HL-60 (cell line): ENCODE results near the gene CCDC124.

Source experiments
- GABPA ChIP-seq: IDR thresholded peaks from 2 replicates; pipeline ENCODE4 v1.6.1; 2012; ENCODE audit warnings: low read depth
- POLR2AphosphoS5 ChIP-seq: IDR thresholded peaks from 2 replicates; pipeline ENCODE4 v1.6.1; 2012; ENCODE audit warnings: low read depth
- REST ChIP-seq: IDR thresholded peaks from 2 replicates; pipeline ENCODE4 v1.6.1; 2012; ENCODE audit warnings: low read depth; ENCODE audit not compliant: insufficient replicate concordance
- SPI1 ChIP-seq: IDR thresholded peaks from 2 replicates; pipeline ENCODE4 v1.6.1; 2012; ENCODE audit warnings: low read depth, mild to moderate bottlenecking, borderline replicate concordance
- TF ChIP-seq, protein P1 (sequence below): IDR thresholded peaks from one replicate; pipeline ENCODE4 v1.5.1; 2011; ENCODE audit warnings: low read length, control low read depth, inconsistent platforms; ENCODE audit not compliant: insufficient read depth

GRCh38 chr19:17989425-17990094, 56.7 kb downstream of the CCDC124 start:
- TF ChIP-seq, protein P1, sequence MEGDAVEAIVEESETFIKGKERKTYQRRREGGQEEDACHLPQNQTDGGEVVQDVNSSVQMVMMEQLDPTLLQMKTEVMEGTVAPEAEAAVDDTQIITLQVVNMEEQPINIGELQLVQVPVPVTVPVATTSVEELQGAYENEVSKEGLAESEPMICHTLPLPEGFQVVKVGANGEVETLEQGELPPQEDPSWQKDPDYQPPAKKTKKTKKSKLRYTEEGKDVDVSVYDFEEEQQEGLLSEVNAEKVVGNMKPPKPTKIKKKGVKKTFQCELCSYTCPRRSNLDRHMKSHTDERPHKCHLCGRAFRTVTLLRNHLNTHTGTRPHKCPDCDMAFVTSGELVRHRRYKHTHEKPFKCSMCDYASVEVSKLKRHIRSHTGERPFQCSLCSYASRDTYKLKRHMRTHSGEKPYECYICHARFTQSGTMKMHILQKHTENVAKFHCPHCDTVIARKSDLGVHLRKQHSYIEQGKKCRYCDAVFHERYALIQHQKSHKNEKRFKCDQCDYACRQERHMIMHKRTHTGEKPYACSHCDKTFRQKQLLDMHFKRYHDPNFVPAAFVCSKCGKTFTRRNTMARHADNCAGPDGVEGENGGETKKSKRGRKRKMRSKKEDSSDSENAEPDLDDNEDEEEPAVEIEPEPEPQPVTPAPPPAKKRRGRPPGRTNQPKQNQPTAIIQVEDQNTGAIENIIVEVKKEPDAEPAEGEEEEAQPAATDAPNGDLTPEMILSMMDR: no peak
- TF ChIP-seq REST: no peak
- TF ChIP-seq POLR2AphosphoS5: no peak
- no peak for TF ChIP-seq GABPA
- TF ChIP-seq SPI1: no peak
